B cell (primary cell): ENCODE measurements around the gene NUTM2G.
"Not testable (repeated sequence)": the region's sequence is repeated elsewhere in the genome, so short reads cannot be mapped to it uniquely, and the experiment has no call there.

ENCODE experiments used
- CTCF ChIP-seq: fragments of 200-600 bp; IDR thresholded peaks from one replicate; pipeline ENCODE4 v1.8.0; 2022; ENCODE audit warnings: antibody characterized with exemption, mild to moderate bottlenecking
- EZH2 ChIP-seq: IDR thresholded peaks from 2 replicates; pipeline ENCODE4 v1.6.1; 2012; ENCODE audit warnings: borderline replicate concordance, low read depth, mild to moderate bottlenecking, moderate library complexity, low read length; ENCODE audit not compliant: insufficient read depth, poor library complexity, severe bottlenecking

- TF ChIP-seq CTCF, EZH2: not testable (repeated sequence)
Measured at GRCh38 chr9:96937442-96937841, 8.8 kb downstream of the NUTM2G start.
